HepG2 (cell line): ENCODE measurements around the gene RAD21L1. TPM values are rescaled to one million over a fixed set of nuclear protein-coding genes. Genes with fewer than 3 reads are reported as not detected.

Experiments
- ATAC-seq: fragments of 200-7000 bp; cut with Tn5 transposase; 3 replicates; pipeline ENCODE4 v1.9.1; 2020; ENCODE audit warnings: mild to moderate bottlenecking, moderate library complexity
- BruUV-seq: library from RNA; stranded (reverse); fragments of 400-500 nt; replicated peaks from 2 replicates; lab custom pipeline; 2021; lab: Mats Ljungman, UMichigan
- CTCF ChIA-PET: fragments of 300-600 bp; formaldehyde crosslinking; extraction: SDS; loops from one replicate; lab custom pipeline; 2021; ENCODE audit warnings: low total read pairs, inconsistent platforms, low intra/inter-chr PET ratio; lab: Yijun Ruan, JAX
- POLR2A ChIA-PET: fragments of 350-600 bp; sonication (Branson Sonifier 250); formaldehyde crosslinking; loops from one replicate; lab custom pipeline; 2020; ENCODE audit warnings: antibody characterized with exemption, inconsistent platforms; lab: Yijun Ruan, JAX
- DNase-seq: peaks from one replicate; pipeline ENCODE4 v3.0.0-alpha.2; 2015; ENCODE audit warnings: low spot score
- FAIRE-seq: peaks from 3 replicates; lab custom pipeline; 2011; peaks lifted over from hg19 to GRCh38; lab: Jason Lieb, UNC
- H2AFZ ChIP-seq: one replicate; pipeline ENCODE4 v1.6.1; 2011; ENCODE audit warnings: low read length, inconsistent platforms
- H3K27ac ChIP-seq: fragments of 300-600 bp; 3 replicates; pipeline ENCODE4 v1.8.0; 2011; ENCODE audit warnings: mixed run types, mild to moderate bottlenecking, mixed read lengths, low read length, inconsistent platforms; ENCODE audit not compliant: insufficient read depth; ENCODE audit errors: extremely low read length
- H3K27me3 ChIP-seq, 2 experiments: fragments of 200-600 bp in 1 of 2; 2 replicates in 1 of 2; 3 replicates in 1 of 2; pipeline versions ENCODE4 v1.6.0 to v1.8.0; 2011; ENCODE audit warnings: low read length in 2 of 2, mild to moderate bottlenecking in 2 of 2, moderate library complexity in 2 of 2, inconsistent platforms in 1 of 2; ENCODE audit not compliant: insufficient read depth in 2 of 2, control insufficient read depth in 1 of 2
- H3K36me3 ChIP-seq, 2 experiments: fragments of 200-600 bp in 1 of 2; replicated peaks in 1 of 2; 2 replicates in 1 of 2; 3 replicates in 1 of 2; pipeline versions ENCODE4 v1.5.1 to v1.8.0; 2011; ENCODE audit warnings: low read length in 2 of 2, inconsistent platforms in 1 of 2; ENCODE audit not compliant: insufficient read depth in 2 of 2, control insufficient read depth in 1 of 2
- H3K4me1 ChIP-seq: 2 replicates; pipeline ENCODE4 v1.5.1; 2012; ENCODE audit warnings: low read length, inconsistent platforms; ENCODE audit not compliant: insufficient read depth
- H3K4me2 ChIP-seq: 2 replicates; pipeline ENCODE4 v1.6.0; 2011; ENCODE audit warnings: low read depth, low read length, inconsistent platforms
- H3K4me3 ChIP-seq, 3 experiments: fragments of 200-600 bp in 1 of 3; sonication (generic), shearing (Covaris generic) in 1 of 3; replicated peaks in 1 of 3; 2 replicates each; pipeline ENCODE4 v1.5.1; 2011 to 2016; ENCODE audit warnings: low read length in 3 of 3, inconsistent platforms in 2 of 3, low read depth in 2 of 3, mild to moderate bottlenecking in 2 of 3, control low read depth in 1 of 3, mixed read lengths in 1 of 3; ENCODE audit not compliant: insufficient read depth in 1 of 3
- H3K79me2 ChIP-seq: one replicate; pipeline ENCODE4 v1.6.1; 2011; ENCODE audit warnings: low read length, inconsistent platforms; ENCODE audit not compliant: insufficient read depth
- H3K9ac ChIP-seq: 2 replicates; pipeline ENCODE4 v1.6.0; 2011; ENCODE audit warnings: mild to moderate bottlenecking, low read depth, low read length, inconsistent platforms; ENCODE audit not compliant: insufficient read depth
- H3K9me3 ChIP-seq: 2 replicates; pipeline ENCODE4 v1.5.1; 2012; ENCODE audit warnings: mild to moderate bottlenecking, low read length
- H4K20me1 ChIP-seq: 2 replicates; pipeline ENCODE4 v1.6.0; 2011; ENCODE audit warnings: inconsistent platforms, mild to moderate bottlenecking, low read length, moderate library complexity; ENCODE audit not compliant: insufficient read depth
- AGO1 ChIP-seq: fragments of 200-400 bp; formaldehyde crosslinking; IDR thresholded peaks from 2 replicates; pipeline ENCODE4 v1.6.1; 2017; ENCODE audit warnings: mild to moderate bottlenecking, low read depth, low read length, moderate library complexity; ENCODE audit not compliant: poor library complexity, severe bottlenecking
- FIP1L1 ChIP-seq: fragments of 200-400 bp; formaldehyde crosslinking; IDR thresholded peaks from 2 replicates; pipeline ENCODE4 v1.6.1; 2018; ENCODE audit warnings: low read depth, mild to moderate bottlenecking, low read length, moderate library complexity, borderline replicate concordance; ENCODE audit not compliant: insufficient read depth
- FOSL2 ChIP-seq: sonication (generic); formaldehyde crosslinking; IDR thresholded peaks from 2 replicates; pipeline ENCODE4 v1.4.0; 2020; ENCODE audit warnings: missing genetic modification reagents
- FOXA1 ChIP-seq, 2 experiments: fragments of 450-650 bp in 1 of 2; sonication (generic) in 1 of 2; formaldehyde crosslinking in 1 of 2; IDR thresholded peaks; 2 replicates each; pipeline versions ENCODE4 v1.4.0 to v1.6.1; 2016 to 2020; ENCODE audit warnings: missing genetic modification reagents in 1 of 2
- HMGXB4 ChIP-seq, 2 experiments: sonication (generic) in 1 of 2; formaldehyde crosslinking in 1 of 2; IDR thresholded peaks; 2 replicates each; pipeline versions ENCODE4 v1.4.0 to v1.6.1; 2018 to 2020; ENCODE audit warnings: missing genetic modification reagents in 2 of 2, borderline replicate concordance in 1 of 2, low read depth in 1 of 2, mild to moderate bottlenecking in 1 of 2, missing biosample characterization in 1 of 2
- IRF9 ChIP-seq: sonication (generic); formaldehyde crosslinking; IDR thresholded peaks from 2 replicates; pipeline ENCODE4 v1.8.0; 2022; ENCODE audit warnings: missing genetic modification reagents, mild to moderate bottlenecking, borderline replicate concordance
- MAX ChIP-seq: IDR thresholded peaks from 2 replicates; pipeline ENCODE4 v1.6.1; 2012; ENCODE audit warnings: inconsistent platforms
- PAF1 ChIP-seq: IDR thresholded peaks from 2 replicates; pipeline ENCODE4 v1.6.1; 2016; ENCODE audit warnings: missing genetic modification reagents, missing compliant biosample characterization
- TOE1 ChIP-seq: sonication (generic); formaldehyde crosslinking; IDR thresholded peaks from 2 replicates; pipeline ENCODE4 v1.4.0; 2020; ENCODE audit warnings: mild to moderate bottlenecking, missing genetic modification reagents
- ZNF292 ChIP-seq: sonication (generic); formaldehyde crosslinking; IDR thresholded peaks from 2 replicates; pipeline ENCODE4 v1.8.1; 2022; ENCODE audit warnings: mild to moderate bottlenecking, low read depth, missing genetic modification reagents, borderline replicate concordance
- ZNF552 ChIP-seq: sonication (generic); formaldehyde crosslinking; IDR thresholded peaks from 2 replicates; pipeline ENCODE4 v1.9.0; 2022; ENCODE audit warnings: missing genetic modification reagents, mild to moderate bottlenecking, borderline replicate concordance
- ZNF605 ChIP-seq: sonication (generic); formaldehyde crosslinking; IDR thresholded peaks from 2 replicates; pipeline ENCODE4 v1.8.0; 2022; ENCODE audit warnings: mild to moderate bottlenecking, missing genetic modification reagents
- ZNF609 ChIP-seq: sonication (generic); formaldehyde crosslinking; IDR thresholded peaks from 2 replicates; pipeline ENCODE4 v1.4.0; 2020; ENCODE audit warnings: mild to moderate bottlenecking, missing genetic modification reagents, borderline replicate concordance
- ZNF782 ChIP-seq: sonication (generic); formaldehyde crosslinking; IDR thresholded peaks from 2 replicates; pipeline ENCODE4 v1.4.0; 2020; ENCODE audit warnings: missing genetic modification reagents, mild to moderate bottlenecking, borderline replicate concordance
- ZNF850 ChIP-seq: sonication (generic); formaldehyde crosslinking; conservative IDR thresholded peaks from 2 replicates; pipeline ENCODE4 v1.9.0; 2021; ENCODE audit warnings: mild to moderate bottlenecking, missing genetic modification reagents
- WGBS: methylation state at CpG from one replicate; pipeline ENCODE4 v1.1.6; 2017; ENCODE audit warnings: low lambda C conversion rate; 5-methylcytosine and 5-hydroxymethylcytosine counted together
- in situ Hi-C: cut with HindIII; loops from 2 replicates; pipeline ENCODE4 v1.10.0; 2017; ENCODE audit warnings: low pct_unique_long_range_greater_than_20kb; ENCODE audit not compliant: extremely low pct_ligation_motif_present
- intact Hi-C: fragments of 100-400 bp; cut with micrococcal nuclease; formaldehyde crosslinking; loops from one replicate; pipeline ENCODE4 v1.10.0; 2022; ENCODE audit not compliant: unreplicated experiment
- polyA plus RNA-seq, 8 experiments: library from polyadenylated mRNA; depleted of rRNA in 3 of 8; stranded (reverse) in 7 of 8; unstranded in 1 of 8; fragments of >200 nt; fragmentation: Illumina TruSeq in 4 of 8; extraction: Trizol in 4 of 8; gene quantifications; 2 replicates each; pipeline versions ENCODE4 v1.2.1 to v1.2.3, GENCODE V29; 2011 to 2016; ENCODE audit warnings: low read depth in 4 of 8, missing spikeins in 1 of 8, mixed read lengths in 1 of 8; ENCODE audit not compliant: insufficient read depth in 1 of 8
- total RNA-seq, 5 experiments: library from RNA; depleted of rRNA; stranded (reverse); fragments of >200 nt; fragmentation: Illumina TruSeq; extraction: Trizol; gene quantifications; 2 replicates each; pipeline ENCODE4 v1.2.3, GENCODE V29; 2016; ENCODE audit warnings: low read depth in 1 of 5

RAD21L1 gene
- total and polyA plus RNA-seq, 2 of the 13 experiments (the other 11 are each of a cell fraction or from before 2014, with no cell fraction given), result not detected

- TF ChIP-seq FOSL2, result no peak
- no peak for TF ChIP-seq HMGXB4 (CRISPR knock-in tag; IDR thresholded peaks at IDR 0.05; ENCODE audit: borderline replicate concordance in 1 of 2, low read depth in 1 of 2)
- no peak for TF ChIP-seq ZNF782 (CRISPR knock-in tag)
- TF ChIP-seq ZNF292 (CRISPR knock-in tag), result no peak
- TF ChIP-seq FIP1L1, result no peak
- TF ChIP-seq FOXA1 (IDR thresholded peaks at IDR 0.05), result no peak
- no peak for TF ChIP-seq FOXA1 (CRISPR knock-in tag; IDR thresholded peaks at IDR 0.05)
- TF ChIP-seq PAF1, result no peak
- TF ChIP-seq, all 625 proteins: peak for 0
These were observed 26.6 kb downstream of the RAD21L1 start (continued) for GRCh38 chr20:1252416-1252815.

GRCh38 chr20:1254254-1254653 lies 28.4 kb downstream of the RAD21L1 start:
- no peaks in the 10 kb centered on the region for H3K36me3 ChIP-seq
- POLR2A ChIA-PET, result no interaction called here
- no peaks in the 10 kb centered on the region for H4K20me1 ChIP-seq
- no peak for DNase-seq
- no peak for FAIRE-seq
- H3K4me1 ChIP-seq, result no peaks in the 10 kb centered on the region
- no peak overlapping the region for H3K9ac ChIP-seq
- no TSS peak for BruUV-seq
- no peak overlapping the region for H2AFZ ChIP-seq
- intact Hi-C loops, result no loop called here
- no peak overlapping the region for H3K27ac ChIP-seq
- CTCF ChIA-PET, result no interaction called here
- H3K9me3 ChIP-seq, result no peaks in the 10 kb centered on the region
- no peak overlapping the region for H3K4me2 ChIP-seq
- 35% methylated on average over 2 of the region's 2 CpGs for WGBS
- H3K4me3 ChIP-seq, result no peak overlapping the region
- H3K79me2 ChIP-seq, result no peaks in the 10 kb centered on the region
- no peaks in the 10 kb centered on the region; a peak in 1 of 5 replicates for H3K27me3 ChIP-seq
- in situ Hi-C loops, result no loop called here
- ATAC-seq, result no peak
- TF ChIP-seq ZNF605 (CRISPR knock-in tag) (no peak), ZNF609 (no peak), ZNF850 (no peak), MAX (no peak), IRF9 (CRISPR knock-in tag) (no peak), ZNF552 (CRISPR knock-in tag) (no peak), TOE1 (CRISPR knock-in tag) (no peak), AGO1 (no peak)
